ENCODE measurements around the gene RABGGTB. TPM values are rescaled to one million over a fixed set of nuclear protein-coding genes. Genes with fewer than 3 reads are reported as not detected.

RABGGTB gene
- total and polyA plus RNA-seq, 2 experiments from 2014 or later = 77.1 to 162 TPM

DNA sequence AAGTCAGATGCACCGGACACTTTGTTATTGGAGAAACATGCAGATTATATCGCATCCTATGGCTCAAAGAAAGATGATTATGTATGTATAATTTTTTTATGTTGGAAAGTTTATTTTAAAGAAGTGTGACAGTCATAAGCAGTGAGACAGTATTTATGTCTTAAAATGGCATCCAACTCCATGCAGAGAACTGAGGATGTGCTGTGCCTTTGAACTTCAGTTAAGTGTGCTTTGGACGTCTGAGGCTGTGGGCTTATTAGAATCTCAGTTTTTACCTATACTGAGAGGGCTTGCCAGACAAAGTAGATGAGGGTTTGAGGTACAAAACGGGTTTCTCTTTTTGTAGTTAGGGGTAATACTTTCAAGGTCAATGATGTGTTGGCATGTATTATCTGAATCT is 1.5 kb downstream of the RABGGTB start (continued):
- no peak for TF ChIP-seq EZH2phosphoT487 (IDR thresholded peaks at IDR 0.05; ENCODE audit: unreplicated experiment)

DNA sequence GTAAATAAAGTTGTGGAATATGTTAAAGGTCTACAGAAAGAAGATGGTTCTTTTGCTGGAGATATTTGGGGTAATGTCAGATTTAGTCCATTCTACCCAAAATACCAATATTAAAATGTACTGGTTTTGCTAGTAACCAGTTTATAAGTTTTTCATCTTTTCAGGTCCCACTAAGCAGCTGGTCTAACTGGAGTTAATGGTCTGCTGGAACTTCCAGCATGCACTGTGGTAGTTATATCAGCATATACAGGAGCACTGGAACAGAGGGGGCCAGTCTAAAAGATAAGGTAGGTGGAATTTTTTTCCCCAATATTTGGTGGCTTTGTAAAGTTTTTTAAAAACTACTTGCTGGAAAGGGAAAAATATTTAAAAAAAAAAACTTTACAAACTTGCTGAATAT is 3.9 kb downstream of the RABGGTB start:
- peak overlapping the region; percentile 94 for H3K4me3 Mint-ChIP-seq
- H3K27ac Mint-ChIP-seq = no peak overlapping the region
- H3K36me3 Mint-ChIP-seq (ENCODE audit: low read depth) = peaks cover 90% of the 10 kb centered on the region
- peaks cover 56% of the 10 kb centered on the region for H4K20me1 ChIP-seq (replicated peaks; ENCODE audit: insufficient read depth)
- H3K4me2 ChIP-seq = peak overlapping the region; percentile 95
- H3K27me3 ChIP-seq (ENCODE audit: insufficient read depth) = no peaks in the 10 kb centered on the region
- H3K4me3 ChIP-seq = peak overlapping the region; percentile 92
- no peak for DNase-seq (ENCODE audit: low spot score)
- H3K36me3 ChIP-seq (ENCODE audit: insufficient read depth) = peaks cover 67% of the 10 kb centered on the region
- no peak for ATAC-seq
- peak overlapping the region; percentile 82 for H3K27ac ChIP-seq (ENCODE audit: low read depth)
- H3K4me1 Mint-ChIP-seq = peaks cover 34% of the 10 kb centered on the region
- no peak overlapping the region for H2AFZ ChIP-seq
- H3K9me3 Mint-ChIP-seq = no peaks in the 10 kb centered on the region
- H3F3A ChIP-seq (replicated peaks; ENCODE audit: low read depth) = peaks cover 35% of the 10 kb centered on the region
- H3K4me1 ChIP-seq (ENCODE audit: insufficient read depth) = peaks cover 16% of the 10 kb centered on the region
- TF ChIP-seq STAT1 (IDR thresholded peaks at IDR 0.05; ENCODE audit: unreplicated experiment) = no peak
- TF ChIP-seq CREB1 (CRISPR knock-in tag; IDR thresholded peaks at IDR 0.05; ENCODE audit: low read depth) = no peak
- TF ChIP-seq, protein P1, sequence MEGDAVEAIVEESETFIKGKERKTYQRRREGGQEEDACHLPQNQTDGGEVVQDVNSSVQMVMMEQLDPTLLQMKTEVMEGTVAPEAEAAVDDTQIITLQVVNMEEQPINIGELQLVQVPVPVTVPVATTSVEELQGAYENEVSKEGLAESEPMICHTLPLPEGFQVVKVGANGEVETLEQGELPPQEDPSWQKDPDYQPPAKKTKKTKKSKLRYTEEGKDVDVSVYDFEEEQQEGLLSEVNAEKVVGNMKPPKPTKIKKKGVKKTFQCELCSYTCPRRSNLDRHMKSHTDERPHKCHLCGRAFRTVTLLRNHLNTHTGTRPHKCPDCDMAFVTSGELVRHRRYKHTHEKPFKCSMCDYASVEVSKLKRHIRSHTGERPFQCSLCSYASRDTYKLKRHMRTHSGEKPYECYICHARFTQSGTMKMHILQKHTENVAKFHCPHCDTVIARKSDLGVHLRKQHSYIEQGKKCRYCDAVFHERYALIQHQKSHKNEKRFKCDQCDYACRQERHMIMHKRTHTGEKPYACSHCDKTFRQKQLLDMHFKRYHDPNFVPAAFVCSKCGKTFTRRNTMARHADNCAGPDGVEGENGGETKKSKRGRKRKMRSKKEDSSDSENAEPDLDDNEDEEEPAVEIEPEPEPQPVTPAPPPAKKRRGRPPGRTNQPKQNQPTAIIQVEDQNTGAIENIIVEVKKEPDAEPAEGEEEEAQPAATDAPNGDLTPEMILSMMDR (conservative IDR thresholded peaks at IDR 0.05; ENCODE audit: low read depth in 2 of 2) = no peak
- TF ChIP-seq ZNF114 (CRISPR knock-in tag; IDR thresholded peaks at IDR 0.05) = no peak
- TF ChIP-seq ZNF331 (CRISPR knock-in tag; IDR thresholded peaks at IDR 0.05; ENCODE audit: low read depth) = no peak
- TF ChIP-seq, protein P2, sequence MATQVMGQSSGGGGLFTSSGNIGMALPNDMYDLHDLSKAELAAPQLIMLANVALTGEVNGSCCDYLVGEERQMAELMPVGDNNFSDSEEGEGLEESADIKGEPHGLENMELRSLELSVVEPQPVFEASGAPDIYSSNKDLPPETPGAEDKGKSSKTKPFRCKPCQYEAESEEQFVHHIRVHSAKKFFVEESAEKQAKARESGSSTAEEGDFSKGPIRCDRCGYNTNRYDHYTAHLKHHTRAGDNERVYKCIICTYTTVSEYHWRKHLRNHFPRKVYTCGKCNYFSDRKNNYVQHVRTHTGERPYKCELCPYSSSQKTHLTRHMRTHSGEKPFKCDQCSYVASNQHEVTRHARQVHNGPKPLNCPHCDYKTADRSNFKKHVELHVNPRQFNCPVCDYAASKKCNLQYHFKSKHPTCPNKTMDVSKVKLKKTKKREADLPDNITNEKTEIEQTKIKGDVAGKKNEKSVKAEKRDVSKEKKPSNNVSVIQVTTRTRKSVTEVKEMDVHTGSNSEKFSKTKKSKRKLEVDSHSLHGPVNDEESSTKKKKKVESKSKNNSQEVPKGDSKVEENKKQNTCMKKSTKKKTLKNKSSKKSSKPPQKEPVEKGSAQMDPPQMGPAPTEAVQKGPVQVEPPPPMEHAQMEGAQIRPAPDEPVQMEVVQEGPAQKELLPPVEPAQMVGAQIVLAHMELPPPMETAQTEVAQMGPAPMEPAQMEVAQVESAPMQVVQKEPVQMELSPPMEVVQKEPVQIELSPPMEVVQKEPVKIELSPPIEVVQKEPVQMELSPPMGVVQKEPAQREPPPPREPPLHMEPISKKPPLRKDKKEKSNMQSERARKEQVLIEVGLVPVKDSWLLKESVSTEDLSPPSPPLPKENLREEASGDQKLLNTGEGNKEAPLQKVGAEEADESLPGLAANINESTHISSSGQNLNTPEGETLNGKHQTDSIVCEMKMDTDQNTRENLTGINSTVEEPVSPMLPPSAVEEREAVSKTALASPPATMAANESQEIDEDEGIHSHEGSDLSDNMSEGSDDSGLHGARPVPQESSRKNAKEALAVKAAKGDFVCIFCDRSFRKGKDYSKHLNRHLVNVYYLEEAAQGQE (IDR thresholded peaks at IDR 0.05; ENCODE audit: unreplicated experiment) = no peak
- TF ChIP-seq, protein P3, sequence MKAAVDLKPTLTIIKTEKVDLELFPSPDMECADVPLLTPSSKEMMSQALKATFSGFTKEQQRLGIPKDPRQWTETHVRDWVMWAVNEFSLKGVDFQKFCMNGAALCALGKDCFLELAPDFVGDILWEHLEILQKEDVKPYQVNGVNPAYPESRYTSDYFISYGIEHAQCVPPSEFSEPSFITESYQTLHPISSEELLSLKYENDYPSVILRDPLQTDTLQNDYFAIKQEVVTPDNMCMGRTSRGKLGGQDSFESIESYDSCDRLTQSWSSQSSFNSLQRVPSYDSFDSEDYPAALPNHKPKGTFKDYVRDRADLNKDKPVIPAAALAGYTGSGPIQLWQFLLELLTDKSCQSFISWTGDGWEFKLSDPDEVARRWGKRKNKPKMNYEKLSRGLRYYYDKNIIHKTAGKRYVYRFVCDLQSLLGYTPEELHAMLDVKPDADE (IDR thresholded peaks at IDR 0.05) = no peak
- no peak for TF ChIP-seq EZH2 (IDR thresholded peaks at IDR 0.05; ENCODE audit: low read depth, unreplicated experiment)
- TF ChIP-seq, protein P4, sequence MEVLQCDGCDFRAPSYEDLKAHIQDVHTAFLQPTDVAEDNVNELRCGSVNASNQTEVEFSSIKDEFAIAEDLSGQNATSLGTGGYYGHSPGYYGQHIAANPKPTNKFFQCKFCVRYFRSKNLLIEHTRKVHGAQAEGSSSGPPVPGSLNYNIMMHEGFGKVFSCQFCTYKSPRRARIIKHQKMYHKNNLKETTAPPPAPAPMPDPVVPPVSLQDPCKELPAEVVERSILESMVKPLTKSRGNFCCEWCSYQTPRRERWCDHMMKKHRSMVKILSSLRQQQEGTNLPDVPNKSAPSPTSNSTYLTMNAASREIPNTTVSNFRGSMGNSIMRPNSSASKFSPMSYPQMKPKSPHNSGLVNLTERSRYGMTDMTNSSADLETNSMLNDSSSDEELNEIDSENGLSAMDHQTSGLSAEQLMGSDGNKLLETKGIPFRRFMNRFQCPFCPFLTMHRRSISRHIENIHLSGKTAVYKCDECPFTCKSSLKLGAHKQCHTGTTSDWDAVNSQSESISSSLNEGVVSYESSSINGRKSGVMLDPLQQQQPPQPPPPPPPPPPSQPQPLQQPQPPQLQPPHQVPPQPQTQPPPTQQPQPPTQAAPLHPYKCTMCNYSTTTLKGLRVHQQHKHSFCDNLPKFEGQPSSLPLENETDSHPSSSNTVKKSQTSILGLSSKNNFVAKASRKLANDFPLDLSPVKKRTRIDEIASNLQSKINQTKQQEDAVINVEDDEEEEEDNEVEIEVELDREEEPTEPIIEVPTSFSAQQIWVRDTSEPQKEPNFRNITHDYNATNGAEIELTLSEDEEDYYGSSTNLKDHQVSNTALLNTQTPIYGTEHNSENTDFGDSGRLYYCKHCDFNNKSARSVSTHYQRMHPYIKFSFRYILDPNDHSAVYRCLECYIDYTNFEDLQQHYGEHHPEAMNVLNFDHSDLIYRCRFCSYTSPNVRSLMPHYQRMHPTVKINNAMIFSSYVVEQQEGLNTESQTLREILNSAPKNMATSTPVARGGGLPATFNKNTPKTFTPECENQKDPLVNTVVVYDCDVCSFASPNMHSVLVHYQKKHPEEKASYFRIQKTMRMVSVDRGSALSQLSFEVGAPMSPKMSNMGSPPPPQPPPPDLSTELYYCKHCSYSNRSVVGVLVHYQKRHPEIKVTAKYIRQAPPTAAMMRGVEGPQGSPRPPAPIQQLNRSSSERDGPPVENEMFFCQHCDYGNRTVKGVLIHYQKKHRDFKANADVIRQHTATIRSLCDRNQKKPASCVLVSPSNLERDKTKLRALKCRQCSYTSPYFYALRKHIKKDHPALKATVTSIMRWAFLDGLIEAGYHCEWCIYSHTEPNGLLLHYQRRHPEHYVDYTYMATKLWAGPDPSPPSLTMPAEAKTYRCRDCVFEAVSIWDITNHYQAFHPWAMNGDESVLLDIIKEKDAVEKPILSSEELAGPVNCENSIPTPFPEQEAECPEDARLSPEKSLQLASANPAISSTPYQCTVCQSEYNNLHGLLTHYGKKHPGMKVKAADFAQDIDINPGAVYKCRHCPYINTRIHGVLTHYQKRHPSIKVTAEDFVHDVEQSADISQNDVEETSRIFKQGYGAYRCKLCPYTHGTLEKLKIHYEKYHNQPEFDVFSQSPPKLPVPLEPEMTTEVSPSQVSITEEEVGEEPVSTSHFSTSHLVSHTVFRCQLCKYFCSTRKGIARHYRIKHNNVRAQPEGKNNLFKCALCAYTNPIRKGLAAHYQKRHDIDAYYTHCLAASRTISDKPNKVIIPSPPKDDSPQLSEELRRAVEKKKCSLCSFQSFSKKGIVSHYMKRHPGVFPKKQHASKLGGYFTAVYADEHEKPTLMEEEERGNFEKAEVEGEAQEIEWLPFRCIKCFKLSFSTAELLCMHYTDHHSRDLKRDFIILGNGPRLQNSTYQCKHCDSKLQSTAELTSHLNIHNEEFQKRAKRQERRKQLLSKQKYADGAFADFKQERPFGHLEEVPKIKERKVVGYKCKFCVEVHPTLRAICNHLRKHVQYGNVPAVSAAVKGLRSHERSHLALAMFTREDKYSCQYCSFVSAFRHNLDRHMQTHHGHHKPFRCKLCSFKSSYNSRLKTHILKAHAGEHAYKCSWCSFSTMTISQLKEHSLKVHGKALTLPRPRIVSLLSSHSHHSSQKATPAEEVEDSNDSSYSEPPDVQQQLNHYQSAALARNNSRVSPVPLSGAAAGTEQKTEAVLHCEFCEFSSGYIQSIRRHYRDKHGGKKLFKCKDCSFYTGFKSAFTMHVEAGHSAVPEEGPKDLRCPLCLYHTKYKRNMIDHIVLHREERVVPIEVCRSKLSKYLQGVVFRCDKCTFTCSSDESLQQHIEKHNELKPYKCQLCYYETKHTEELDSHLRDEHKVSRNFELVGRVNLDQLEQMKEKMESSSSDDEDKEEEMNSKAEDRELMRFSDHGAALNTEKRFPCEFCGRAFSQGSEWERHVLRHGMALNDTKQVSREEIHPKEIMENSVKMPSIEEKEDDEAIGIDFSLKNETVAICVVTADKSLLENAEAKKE (CRISPR knock-in tag; IDR thresholded peaks at IDR 0.05) = no peak
- TF ChIP-seq EZH2phosphoT487 (IDR thresholded peaks at IDR 0.05; ENCODE audit: unreplicated experiment) = no peak
- no peak for TF ChIP-seq POLR2AphosphoS5 (IDR thresholded peaks at IDR 0.05; ENCODE audit: low read depth)
- no peak for TF ChIP-seq NANOG (IDR thresholded peaks at IDR 0.05; ENCODE audit: borderline replicate concordance)
- no peak for TF ChIP-seq JUNB (IDR thresholded peaks at IDR 0.05; ENCODE audit: unreplicated experiment)
- no peaks in the 10 kb centered on the region for H3K27me3 Mint-ChIP-seq (ENCODE audit: insufficient read depth, low read depth, poor library complexity)
- H3K79me2 ChIP-seq (replicated peaks; ENCODE audit: insufficient read depth) = peaks cover 75% of the 10 kb centered on the region
- no peaks in the 10 kb centered on the region for H3K9me2 ChIP-seq (ENCODE audit: insufficient read depth)

All from GM23338 (cell line).